MCF 10A (cell line): ENCODE results near the gene SNTG2. TPM values are rescaled to one million over a fixed set of nuclear protein-coding genes. Genes with fewer than 3 reads are reported as not detected.

Experiments used
- BruUV-seq: library from RNA; stranded (reverse); fragments of 400-500 nt; replicated peaks from 2 replicates; lab custom pipeline; 2021; lab: Mats Ljungman, UMichigan
- CTCF ChIA-PET: fragments of 300-600 bp; sonication (Branson Sonifier 250); formaldehyde crosslinking; extraction: SDS; loops from one replicate; lab custom pipeline; 2021; ENCODE audit warnings: antibody characterized with exemption, inconsistent platforms; lab: Yijun Ruan, JAX
- POLR2A ChIA-PET: fragments of 300-600, 350-650 bp; sonication (Branson Sonifier 250); formaldehyde crosslinking; extraction: SDS; loops from one replicate; lab custom pipeline; 2020; ENCODE audit warnings: antibody characterized with exemption, inconsistent platforms; lab: Yijun Ruan, JAX
- DNase-seq: peaks from one replicate; pipeline ENCODE4 v3.0.0-alpha.2; 2018; ENCODE audit not compliant: unreplicated experiment
- H3K27ac Mint-ChIP-seq: one replicate; pipeline ENCODE4 v1.8.0; 2022; ENCODE audit warnings: mild to moderate bottlenecking, low read depth, mixed read lengths; ENCODE audit not compliant: unreplicated experiment
- H3K27me3 Mint-ChIP-seq: one replicate; pipeline ENCODE4 v1.8.0; 2022; ENCODE audit warnings: mixed read lengths; ENCODE audit not compliant: insufficient read depth, unreplicated experiment
- H3K36me3 Mint-ChIP-seq: one replicate; pipeline ENCODE4 v1.8.0; 2022; ENCODE audit warnings: mild to moderate bottlenecking, moderate library complexity, mixed read lengths; ENCODE audit not compliant: insufficient read depth, unreplicated experiment
- H3K4me1 Mint-ChIP-seq: one replicate; pipeline ENCODE4 v1.8.0; 2022; ENCODE audit warnings: mixed read lengths; ENCODE audit not compliant: insufficient read depth, unreplicated experiment
- H3K4me3 Mint-ChIP-seq: one replicate; pipeline ENCODE4 v1.8.0; 2022; ENCODE audit warnings: mild to moderate bottlenecking, moderate library complexity, mixed read lengths; ENCODE audit not compliant: unreplicated experiment
- H3K9me3 Mint-ChIP-seq: one replicate; pipeline ENCODE4 v1.8.0; 2022; ENCODE audit warnings: mixed read lengths; ENCODE audit not compliant: unreplicated experiment
- intact Hi-C: fragments of 100-400 bp; cut with micrococcal nuclease; formaldehyde crosslinking; loops from 2 replicates; pipeline ENCODE4 v1.14.1; 2022
- total RNA-seq: library from RNA; stranded (reverse); gene quantifications from 2 replicates; pipeline ENCODE4 v1.2.3, GENCODE V29; 2022
- TF ChIP-seq, protein P1 (sequence below): fragments of 200-600 bp; IDR thresholded peaks from one replicate; pipeline ENCODE4 v1.8.0; 2022; ENCODE audit warnings: antibody characterized with exemption, mild to moderate bottlenecking; ENCODE audit not compliant: unreplicated experiment

Gene SNTG2
- total RNA-seq, 1 experiment from 2014 or later, result not detected

DNA sequence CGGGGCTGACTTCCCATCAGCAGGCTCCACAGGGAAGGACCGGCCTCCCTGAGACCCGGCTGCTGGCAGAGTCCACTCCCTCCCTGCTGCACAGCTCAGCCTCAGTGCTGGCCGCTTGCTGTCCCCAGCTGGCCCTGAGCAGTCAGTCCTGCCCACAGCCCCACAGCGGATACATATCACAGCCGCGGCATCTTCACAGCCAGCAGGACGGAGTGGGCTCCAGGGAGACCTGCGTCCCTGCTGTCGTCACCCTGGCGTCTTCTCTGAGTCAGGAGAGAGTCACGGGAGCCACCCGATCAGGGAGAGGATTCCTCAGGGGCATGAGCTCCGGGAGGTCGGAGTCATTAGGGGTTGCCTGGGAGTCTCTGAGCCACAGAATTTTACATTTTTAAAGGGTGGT, 13.1 kb upstream of the SNTG2 start:
- H3K4me3 Mint-ChIP-seq, result no peak overlapping the region
- intact Hi-C loops, result no loop called here
- ChIA-PET POLR2A (no interaction called here), CTCF (no interaction called here)
- DNase-seq, result no peak
- peaks cover 6% of the 10 kb centered on the region for H3K36me3 Mint-ChIP-seq
- H3K9me3 Mint-ChIP-seq, result no peaks in the 10 kb centered on the region
- BruUV-seq, result no TSS peak
- no peaks in the 10 kb centered on the region for H3K4me1 Mint-ChIP-seq
- no peaks in the 10 kb centered on the region for H3K27me3 Mint-ChIP-seq
- H3K27ac Mint-ChIP-seq, result no peak overlapping the region
- TF ChIP-seq, protein P1, sequence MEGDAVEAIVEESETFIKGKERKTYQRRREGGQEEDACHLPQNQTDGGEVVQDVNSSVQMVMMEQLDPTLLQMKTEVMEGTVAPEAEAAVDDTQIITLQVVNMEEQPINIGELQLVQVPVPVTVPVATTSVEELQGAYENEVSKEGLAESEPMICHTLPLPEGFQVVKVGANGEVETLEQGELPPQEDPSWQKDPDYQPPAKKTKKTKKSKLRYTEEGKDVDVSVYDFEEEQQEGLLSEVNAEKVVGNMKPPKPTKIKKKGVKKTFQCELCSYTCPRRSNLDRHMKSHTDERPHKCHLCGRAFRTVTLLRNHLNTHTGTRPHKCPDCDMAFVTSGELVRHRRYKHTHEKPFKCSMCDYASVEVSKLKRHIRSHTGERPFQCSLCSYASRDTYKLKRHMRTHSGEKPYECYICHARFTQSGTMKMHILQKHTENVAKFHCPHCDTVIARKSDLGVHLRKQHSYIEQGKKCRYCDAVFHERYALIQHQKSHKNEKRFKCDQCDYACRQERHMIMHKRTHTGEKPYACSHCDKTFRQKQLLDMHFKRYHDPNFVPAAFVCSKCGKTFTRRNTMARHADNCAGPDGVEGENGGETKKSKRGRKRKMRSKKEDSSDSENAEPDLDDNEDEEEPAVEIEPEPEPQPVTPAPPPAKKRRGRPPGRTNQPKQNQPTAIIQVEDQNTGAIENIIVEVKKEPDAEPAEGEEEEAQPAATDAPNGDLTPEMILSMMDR, result no peak

DNA sequence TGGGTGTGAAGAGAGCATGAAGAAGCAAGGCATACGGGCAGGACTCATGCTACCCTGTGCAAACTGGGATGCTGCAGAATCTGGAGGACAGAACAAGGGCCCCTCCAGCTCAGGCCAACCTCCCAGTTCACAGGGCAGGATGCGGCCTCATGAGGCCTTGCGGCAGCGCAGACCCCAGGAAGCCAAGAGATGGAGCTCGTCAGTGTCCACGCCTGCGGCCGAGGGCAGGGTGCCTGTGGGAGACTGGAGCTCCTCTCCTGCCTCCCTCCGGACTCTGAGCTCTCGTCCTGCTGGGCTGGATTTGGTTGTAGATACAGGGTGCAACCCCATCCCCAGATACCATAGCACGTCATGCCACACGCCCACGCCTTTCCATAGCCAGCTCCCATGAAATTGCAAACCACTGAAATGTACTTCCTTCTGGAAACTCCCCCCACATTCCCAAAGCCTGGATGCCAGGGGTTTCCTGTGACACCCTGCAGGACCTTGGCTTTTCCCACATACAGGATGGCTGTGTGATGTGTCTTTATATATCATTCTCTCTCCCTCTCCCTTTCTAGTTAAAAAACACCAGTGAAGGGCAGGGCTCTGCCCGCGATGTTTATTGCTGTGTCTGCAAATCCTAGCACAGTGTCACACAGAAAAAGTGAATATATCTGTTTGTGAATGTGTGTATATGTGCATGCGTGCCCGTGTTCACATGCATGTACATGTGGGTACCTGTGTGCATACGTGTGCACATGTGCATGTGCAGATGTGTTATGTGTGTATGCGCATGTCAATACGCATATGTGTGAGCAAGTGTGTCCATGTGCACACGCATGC, 12.3 kb upstream of the SNTG2 start:
- Mint-ChIP-seq H3K9me3 (no peaks in the 10 kb centered on the region), H3K4me3 (no peak overlapping the region), H3K4me1 (no peaks in the 10 kb centered on the region), H3K27ac (no peak overlapping the region), H3K36me3 (peaks cover 6% of the 10 kb centered on the region), H3K27me3 (no peaks in the 10 kb centered on the region)
- no peak for DNase-seq
- POLR2A ChIA-PET, result no interaction called here
- TF ChIP-seq, protein P1, result no peak
- intact Hi-C loops, result no loop called here
- CTCF ChIA-PET, result interaction anchor here (0.6 kb wide), 1 partner anchor 952 kb away, joined by 3 read pairs; no protein-coding TSS in a partner anchor
- no TSS peak for BruUV-seq

DNA sequence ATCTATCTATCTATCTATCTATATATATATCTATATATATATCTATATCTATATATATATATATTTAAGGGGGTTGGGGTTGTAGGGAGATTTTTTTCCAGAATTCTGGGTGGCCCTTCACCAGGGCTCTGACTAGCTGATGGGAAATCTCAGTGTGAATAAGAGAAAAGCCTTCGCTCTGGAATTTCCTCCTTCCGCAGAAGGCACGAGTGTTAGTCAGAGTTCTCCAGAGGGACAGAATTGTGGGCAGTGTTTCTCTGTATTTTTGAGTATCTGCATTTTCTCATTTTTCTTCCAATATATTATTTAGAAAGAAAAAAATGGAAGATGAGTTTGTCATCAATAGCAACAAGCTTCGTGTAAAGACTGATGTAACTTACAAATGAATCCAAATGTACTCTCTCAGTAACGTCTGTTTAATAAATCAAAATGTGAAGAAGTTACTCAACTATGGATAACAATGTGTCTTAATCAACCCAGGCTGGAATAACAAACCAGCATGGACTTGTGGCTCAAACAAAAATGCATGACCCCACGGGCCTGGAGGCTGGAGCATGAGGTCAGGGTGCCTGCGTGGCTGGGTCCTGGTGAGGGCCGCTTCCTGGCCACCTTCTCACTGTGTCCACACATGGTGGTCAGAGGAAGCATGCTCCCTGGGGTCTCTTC, 10.6 kb upstream of the SNTG2 start:
- TF ChIP-seq, protein P1, result no peak
- CTCF ChIA-PET, result interaction anchor here (0.7 kb wide), 1 partner anchor 615 kb away, joined by 4 read pairs; no protein-coding TSS in a partner anchor
- no peaks in the 10 kb centered on the region for H3K4me1 Mint-ChIP-seq
- POLR2A ChIA-PET, result no interaction called here
- peaks cover 6% of the 10 kb centered on the region for H3K36me3 Mint-ChIP-seq
- no TSS peak for BruUV-seq
- no peaks in the 10 kb centered on the region for H3K27me3 Mint-ChIP-seq
- intact Hi-C loops, result no loop called here
- peaks cover 16% of the 10 kb centered on the region for H3K9me3 Mint-ChIP-seq
- DNase-seq, result no peak
- no peak overlapping the region for H3K4me3 Mint-ChIP-seq
- no peak overlapping the region for H3K27ac Mint-ChIP-seq

DNA sequence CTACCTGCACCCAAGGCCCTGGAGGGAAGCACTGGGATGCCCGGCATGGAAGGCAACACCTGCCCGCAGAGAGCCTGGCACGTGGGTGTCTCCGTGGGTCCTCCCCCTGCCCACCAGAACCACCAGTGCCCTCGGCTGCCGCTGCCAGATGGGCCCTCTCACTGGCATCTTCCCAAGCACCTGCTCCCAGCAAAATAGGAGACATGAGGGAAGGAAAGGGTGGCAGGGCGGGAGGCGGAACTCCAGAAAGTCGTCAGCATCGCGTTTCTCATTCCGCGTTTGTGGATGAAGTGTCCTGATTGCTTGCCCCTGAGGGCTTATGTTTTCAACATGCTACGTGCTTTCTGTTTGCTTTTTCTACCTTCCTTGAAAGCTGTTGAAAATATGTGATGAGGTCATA, 8.8 kb upstream of the SNTG2 start:
- Mint-ChIP-seq H3K4me1 (no peaks in the 10 kb centered on the region), H3K27ac (no peak overlapping the region), H3K27me3 (no peaks in the 10 kb centered on the region), H3K9me3 (peaks cover 16% of the 10 kb centered on the region), H3K36me3 (peaks cover 6% of the 10 kb centered on the region), H3K4me3 (no peak overlapping the region)
- BruUV-seq, result no TSS peak
- TF ChIP-seq, protein P1, result no peak
- intact Hi-C loops, result no loop called here
- POLR2A ChIA-PET, result no interaction called here
- CTCF ChIA-PET, result no interaction called here
- DNase-seq, result no peak
